ENCODE measurements around the gene ATP7B.

The ATP7B gene

DNA sequence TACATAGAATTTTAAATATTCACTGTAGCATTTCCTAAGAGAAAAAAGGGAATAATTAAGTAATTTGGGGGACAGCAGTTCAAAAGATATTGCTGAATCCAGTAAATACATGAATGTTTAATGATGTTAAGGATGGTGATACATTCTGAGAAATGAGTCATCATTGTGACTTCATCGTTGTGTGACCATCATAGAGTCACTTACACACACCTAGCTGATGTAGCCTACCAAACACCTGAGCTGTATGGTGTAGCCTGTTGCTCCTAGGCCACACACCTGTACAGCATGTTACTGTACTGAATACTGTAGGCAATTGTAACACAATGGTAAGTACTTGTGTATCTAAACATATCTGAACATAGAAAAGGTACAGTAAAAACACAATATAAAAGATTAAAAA lies 34.8 kb downstream of the ATP7B start:
- TF ChIP-seq RAD21 (IDR thresholded peaks at IDR 0.05; ENCODE audit: low read depth) (no peak), CREB1 (IDR thresholded peaks at IDR 0.05; ENCODE audit: low read depth) (no peak), YY1 (IDR thresholded peaks at IDR 0.05; ENCODE audit: low read depth) (no peak), FOXM1 (IDR thresholded peaks at IDR 0.05; ENCODE audit: borderline replicate concordance, low read depth) (no peak), TCF12 (IDR thresholded peaks at IDR 0.05; ENCODE audit: low read depth) (no peak), NFIC (IDR thresholded peaks at IDR 0.05) (no peak), EGR1 (IDR thresholded peaks at IDR 0.05) (no peak), EP300 (IDR thresholded peaks at IDR 0.05; ENCODE audit: borderline replicate concordance) (no peak), ZBTB7A (IDR thresholded peaks at IDR 0.05; ENCODE audit: low read depth) (no peak), TEAD4 (IDR thresholded peaks at IDR 0.05) (no peak), TAF1 (IDR thresholded peaks at IDR 0.05; ENCODE audit: low read depth) (no peak), CEBPB (IDR thresholded peaks at IDR 0.05) (no peak)
- TF ChIP-seq, protein P1, sequence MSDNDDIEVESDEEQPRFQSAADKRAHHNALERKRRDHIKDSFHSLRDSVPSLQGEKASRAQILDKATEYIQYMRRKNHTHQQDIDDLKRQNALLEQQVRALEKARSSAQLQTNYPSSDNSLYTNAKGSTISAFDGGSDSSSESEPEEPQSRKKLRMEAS (IDR thresholded peaks at IDR 0.05), result no peak
- TF ChIP-seq, protein P2, sequence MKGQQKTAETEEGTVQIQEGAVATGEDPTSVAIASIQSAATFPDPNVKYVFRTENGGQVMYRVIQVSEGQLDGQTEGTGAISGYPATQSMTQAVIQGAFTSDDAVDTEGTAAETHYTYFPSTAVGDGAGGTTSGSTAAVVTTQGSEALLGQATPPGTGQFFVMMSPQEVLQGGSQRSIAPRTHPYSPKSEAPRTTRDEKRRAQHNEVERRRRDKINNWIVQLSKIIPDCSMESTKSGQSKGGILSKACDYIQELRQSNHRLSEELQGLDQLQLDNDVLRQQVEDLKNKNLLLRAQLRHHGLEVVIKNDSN (IDR thresholded peaks at IDR 0.05), result no peak
- TF ChIP-seq, protein P3, sequence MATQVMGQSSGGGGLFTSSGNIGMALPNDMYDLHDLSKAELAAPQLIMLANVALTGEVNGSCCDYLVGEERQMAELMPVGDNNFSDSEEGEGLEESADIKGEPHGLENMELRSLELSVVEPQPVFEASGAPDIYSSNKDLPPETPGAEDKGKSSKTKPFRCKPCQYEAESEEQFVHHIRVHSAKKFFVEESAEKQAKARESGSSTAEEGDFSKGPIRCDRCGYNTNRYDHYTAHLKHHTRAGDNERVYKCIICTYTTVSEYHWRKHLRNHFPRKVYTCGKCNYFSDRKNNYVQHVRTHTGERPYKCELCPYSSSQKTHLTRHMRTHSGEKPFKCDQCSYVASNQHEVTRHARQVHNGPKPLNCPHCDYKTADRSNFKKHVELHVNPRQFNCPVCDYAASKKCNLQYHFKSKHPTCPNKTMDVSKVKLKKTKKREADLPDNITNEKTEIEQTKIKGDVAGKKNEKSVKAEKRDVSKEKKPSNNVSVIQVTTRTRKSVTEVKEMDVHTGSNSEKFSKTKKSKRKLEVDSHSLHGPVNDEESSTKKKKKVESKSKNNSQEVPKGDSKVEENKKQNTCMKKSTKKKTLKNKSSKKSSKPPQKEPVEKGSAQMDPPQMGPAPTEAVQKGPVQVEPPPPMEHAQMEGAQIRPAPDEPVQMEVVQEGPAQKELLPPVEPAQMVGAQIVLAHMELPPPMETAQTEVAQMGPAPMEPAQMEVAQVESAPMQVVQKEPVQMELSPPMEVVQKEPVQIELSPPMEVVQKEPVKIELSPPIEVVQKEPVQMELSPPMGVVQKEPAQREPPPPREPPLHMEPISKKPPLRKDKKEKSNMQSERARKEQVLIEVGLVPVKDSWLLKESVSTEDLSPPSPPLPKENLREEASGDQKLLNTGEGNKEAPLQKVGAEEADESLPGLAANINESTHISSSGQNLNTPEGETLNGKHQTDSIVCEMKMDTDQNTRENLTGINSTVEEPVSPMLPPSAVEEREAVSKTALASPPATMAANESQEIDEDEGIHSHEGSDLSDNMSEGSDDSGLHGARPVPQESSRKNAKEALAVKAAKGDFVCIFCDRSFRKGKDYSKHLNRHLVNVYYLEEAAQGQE (IDR thresholded peaks at IDR 0.05; ENCODE audit: low read depth), result no peak

DNA sequence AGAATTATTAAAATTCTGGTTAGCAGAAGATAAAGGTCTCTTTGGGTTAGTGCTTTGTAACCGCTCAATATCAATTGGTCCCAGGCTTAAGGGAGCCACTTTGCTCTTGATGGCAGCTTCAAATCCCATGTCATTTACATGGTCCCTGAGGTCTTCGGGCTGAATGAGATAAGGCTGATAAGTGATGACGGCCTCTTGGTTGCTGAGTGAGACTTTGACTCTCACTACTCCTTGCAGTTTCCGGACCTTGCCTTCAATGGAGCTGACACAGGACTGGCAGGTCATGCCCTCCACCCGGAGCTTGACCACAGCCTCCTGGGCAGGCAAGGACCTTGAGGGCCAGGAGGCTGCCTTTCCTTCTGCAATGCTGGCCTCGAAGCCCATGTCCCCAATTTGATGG lies 36.8 kb downstream of the ATP7B start:
- TF ChIP-seq NFIC (IDR thresholded peaks at IDR 0.05) (no peak), FOXM1 (IDR thresholded peaks at IDR 0.05; ENCODE audit: borderline replicate concordance, low read depth) (no peak)

DNA sequence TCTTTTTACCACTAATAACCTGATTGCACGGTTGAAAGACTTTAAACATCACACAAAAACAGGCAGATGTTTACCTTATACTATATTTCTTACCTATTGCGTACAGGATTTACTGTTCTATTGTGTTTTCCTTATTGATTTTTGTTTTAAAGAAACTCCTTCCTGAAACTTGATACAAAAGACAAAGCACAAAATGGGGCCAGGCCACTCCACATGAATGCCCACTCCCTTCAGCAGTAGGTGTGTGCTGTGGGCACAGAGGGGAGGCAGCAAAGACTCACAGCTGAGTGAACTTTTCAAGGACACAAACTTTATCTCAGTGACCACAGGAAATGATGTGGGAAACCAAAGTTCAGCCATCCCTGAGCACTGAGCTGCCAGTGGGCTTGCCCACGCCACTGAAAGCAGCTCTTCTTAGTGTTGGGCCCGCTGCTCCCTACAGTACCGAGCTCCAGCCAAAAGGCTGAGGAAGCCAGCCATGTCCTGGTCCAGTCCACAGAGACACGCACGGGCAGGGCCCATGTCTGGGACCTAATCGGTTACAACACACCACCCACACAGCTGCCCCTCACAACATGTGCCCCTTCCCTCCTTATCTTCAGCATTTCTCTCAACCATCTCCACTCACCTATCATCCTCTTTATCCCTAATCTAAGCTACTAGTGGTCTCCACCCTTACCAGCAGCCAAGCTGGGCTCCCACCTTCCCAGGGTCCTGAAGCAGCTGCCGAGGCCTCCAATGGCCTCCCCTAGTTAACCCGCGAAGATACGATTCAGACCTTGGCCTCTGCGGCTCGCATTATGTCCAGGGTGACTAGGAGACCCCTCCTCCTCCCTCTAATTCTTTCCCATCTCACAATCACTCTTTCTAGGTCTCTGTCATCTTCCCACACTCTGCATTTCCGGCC lies 39.5 kb downstream of the ATP7B start:
- TF ChIP-seq EP300 (IDR thresholded peaks at IDR 0.05; ENCODE audit: borderline replicate concordance), result no peak
- TF ChIP-seq TEAD4 (IDR thresholded peaks at IDR 0.05), result no peak
- TF ChIP-seq ZBTB7A (IDR thresholded peaks at IDR 0.05; ENCODE audit: low read depth), result no peak
- TF ChIP-seq NFIC (IDR thresholded peaks at IDR 0.05), result no peak
- no peak for TF ChIP-seq FOXM1 (IDR thresholded peaks at IDR 0.05; ENCODE audit: borderline replicate concordance, low read depth)
- no peak for TF ChIP-seq TCF12 (IDR thresholded peaks at IDR 0.05; ENCODE audit: low read depth)
- TF ChIP-seq, protein P1 (IDR thresholded peaks at IDR 0.05), result no peak
- no peak; the same call in 1 of the 2 replicates for TF ChIP-seq RAD21 (IDR thresholded peaks at IDR 0.05; ENCODE audit: low read depth)
- TF ChIP-seq, protein P2 (IDR thresholded peaks at IDR 0.05), result no peak
- TF ChIP-seq, protein P3 (IDR thresholded peaks at IDR 0.05; ENCODE audit: low read depth), result no peak
- TF ChIP-seq TAF1 (IDR thresholded peaks at IDR 0.05; ENCODE audit: low read depth), result no peak

DNA sequence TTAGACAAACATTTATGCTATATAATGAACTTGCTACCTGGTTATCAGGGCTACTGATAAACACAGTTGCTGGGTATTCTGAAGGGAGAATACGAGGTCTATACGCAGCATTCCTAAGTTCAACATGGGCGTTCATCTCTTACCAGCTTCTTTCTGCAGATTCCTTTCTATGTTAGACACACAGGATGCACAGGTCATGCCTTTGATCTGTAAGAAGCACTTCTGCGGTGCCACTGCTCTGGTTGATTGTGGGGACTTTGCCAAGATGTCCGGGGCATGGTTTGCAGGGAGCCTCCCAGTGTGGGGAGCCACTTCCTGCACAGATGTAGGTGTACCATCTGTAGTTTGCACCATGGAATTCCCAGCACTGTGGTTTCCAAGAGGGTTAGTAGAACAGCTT lies 40.9 kb downstream of the ATP7B start:
- TF ChIP-seq NFIC (IDR thresholded peaks at IDR 0.05) (no peak), CREB1 (IDR thresholded peaks at IDR 0.05; ENCODE audit: low read depth) (no peak), YY1 (IDR thresholded peaks at IDR 0.05; ENCODE audit: low read depth) (no peak)
- TF ChIP-seq, protein P2 (IDR thresholded peaks at IDR 0.05), result no peak

DNA sequence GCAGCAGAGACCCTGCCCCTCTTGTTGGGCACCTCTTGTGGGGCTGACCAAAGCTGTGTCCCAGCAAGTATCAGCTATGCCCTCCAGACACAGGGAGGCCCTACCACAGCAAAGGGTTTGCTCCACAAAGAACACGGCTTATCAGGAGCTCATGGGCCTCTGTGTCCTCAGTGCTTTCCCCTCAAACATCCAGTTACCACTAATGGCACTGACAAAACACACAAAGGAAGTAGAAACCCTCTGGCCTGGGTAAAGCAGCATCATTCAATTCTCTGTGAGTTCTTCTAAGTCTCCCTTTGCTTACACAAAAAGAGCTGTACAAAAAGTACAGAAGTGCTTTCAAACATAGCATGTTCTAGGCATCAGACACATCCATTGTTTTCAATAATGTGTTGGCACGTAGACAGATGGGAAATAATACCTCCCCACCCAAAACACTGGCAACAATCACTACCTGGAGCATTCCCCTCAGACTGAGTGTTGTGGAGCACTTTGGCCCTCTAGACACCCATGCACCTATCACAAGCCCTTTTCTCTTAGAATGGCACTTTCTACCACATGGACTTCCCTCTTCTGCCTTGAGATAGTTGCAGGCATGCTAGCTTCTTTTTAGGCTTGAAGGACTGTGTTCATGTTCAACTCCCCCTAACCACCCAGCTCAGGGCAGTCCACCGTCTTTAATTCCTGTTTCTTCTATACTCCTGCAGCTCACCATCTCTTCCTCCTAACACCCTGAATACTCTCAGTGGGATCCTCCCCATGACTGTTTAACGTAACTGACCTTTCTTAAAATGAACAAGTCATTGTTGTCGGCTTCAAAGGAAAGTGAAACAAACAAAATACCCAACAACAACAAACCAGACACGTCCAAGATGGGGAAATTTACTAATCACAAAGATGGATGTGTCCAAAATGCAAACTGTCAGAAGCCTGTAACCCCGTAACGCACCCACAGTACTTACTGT lies 43.5 kb downstream of the ATP7B start:
- TF ChIP-seq, protein P1 (IDR thresholded peaks at IDR 0.05), result no peak
- TF ChIP-seq, protein P2 (IDR thresholded peaks at IDR 0.05), result no peak
- no peak for TF ChIP-seq YY1 (IDR thresholded peaks at IDR 0.05; ENCODE audit: low read depth)
- no peak for TF ChIP-seq CEBPB (IDR thresholded peaks at IDR 0.05)
- TF ChIP-seq RAD21 (IDR thresholded peaks at IDR 0.05; ENCODE audit: low read depth), result no peak
- TF ChIP-seq TAF1 (IDR thresholded peaks at IDR 0.05; ENCODE audit: low read depth), result no peak
- TF ChIP-seq TCF12 (IDR thresholded peaks at IDR 0.05; ENCODE audit: low read depth), result no peak
- TF ChIP-seq NFIC (IDR thresholded peaks at IDR 0.05), result no peak
- no peak for TF ChIP-seq TEAD4 (IDR thresholded peaks at IDR 0.05)
